ENCODE data around the gene MAD1L1. TPM values are rescaled to one million over a fixed set of nuclear protein-coding genes. Genes with fewer than 3 reads are reported as not detected.

The MAD1L1 gene
- total and polyA plus RNA-seq, 2 donors (not counting 3 experiments of a cell fraction or from before 2014, with no cell fraction given): 34.1 to 42.3 TPM

DNA sequence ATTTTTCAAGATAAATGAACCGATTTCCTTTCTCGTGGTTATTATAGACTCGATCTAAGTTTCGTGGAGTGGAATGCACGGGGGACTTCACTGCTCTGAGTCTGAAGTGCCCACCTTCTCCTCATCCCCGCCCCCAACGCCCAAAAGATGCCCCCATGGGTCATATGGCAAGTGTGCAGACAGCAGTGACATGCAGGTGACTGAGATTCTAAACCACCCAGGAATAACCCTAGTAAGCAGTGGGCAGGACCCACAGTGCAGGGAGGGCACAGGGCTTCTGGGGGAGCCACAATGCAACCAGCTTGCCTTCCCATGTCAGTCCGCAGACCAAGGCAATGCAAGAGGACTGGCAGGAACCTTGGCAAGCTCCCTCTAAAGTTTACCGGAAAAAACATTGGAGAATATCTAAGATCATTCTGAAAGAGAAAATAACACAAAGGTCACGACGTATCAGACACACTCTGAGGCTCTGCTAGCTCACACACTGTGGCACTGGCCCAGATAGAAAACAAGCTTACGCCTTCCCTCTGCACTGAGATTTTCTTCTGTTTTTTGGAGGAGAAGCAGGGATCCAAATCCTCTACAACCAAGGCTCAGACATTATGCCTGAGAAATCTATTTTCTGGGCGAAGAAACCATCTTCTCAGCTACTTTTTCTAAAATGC lies 239.6 kb downstream of the MAD1L1 start:
- Histone ChIP-seq H3K4me3 (replicated peaks in 1 of 3; ENCODE audit: insufficient read depth in 1 of 3, low read depth in 1 of 3, low read length in 3 of 3) (no peak overlapping the region), H3K27me3 (ENCODE audit: control insufficient read depth in 2 of 2, insufficient read depth in 2 of 2, low read length in 2 of 2) (no peaks in the 10 kb centered on the region), H2AFZ (ENCODE audit: low read depth, low read length) (no peak overlapping the region), H3K9me1 (replicated peaks; ENCODE audit: control insufficient read depth, extremely low read depth, insufficient read depth, low read length) (no peaks in the 10 kb centered on the region), H4K20me1 (replicated peaks; ENCODE audit: control insufficient read depth, extremely low read depth, insufficient read depth, low read length) (no peaks in the 10 kb centered on the region), H3K36me3 (ENCODE audit: control insufficient read depth in 2 of 2, extremely low read depth in 1 of 2, insufficient read depth in 2 of 2, low read length in 2 of 2) (no peaks in the 10 kb centered on the region), H3K9me3 (replicated peaks; ENCODE audit: control insufficient read depth, insufficient read depth, low read length) (no peaks in the 10 kb centered on the region), H3K27ac (ENCODE audit: insufficient read depth, low read depth, low read length) (no peak overlapping the region), H3K4me2 (ENCODE audit: insufficient read depth, low read length) (no peak overlapping the region), H3K4me1 (ENCODE audit: control insufficient read depth, extremely low read depth, insufficient read depth, low read length) (no peaks in the 10 kb centered on the region), H3K9ac (replicated peaks; ENCODE audit: extremely low read depth, insufficient read depth, low read length) (no peak overlapping the region), H3K79me2 (ENCODE audit: control insufficient read depth, insufficient read depth, low read length) (no peaks in the 10 kb centered on the region)
- POLR2A ChIA-PET: no interaction called here
- CTCF ChIA-PET: no interaction called here
- DNase-seq (ENCODE audit: low read depth, low spot score) (no peak), FAIRE-seq (no peak)
- dilution Hi-C loops (cut with MboI; ENCODE audit: extremely low pct_ligation_motif_present, low sequenced_read_pairs) (no loop called here), intact Hi-C loops (cut with micrococcal nuclease) (no loop called here)
- BruUV-seq (replicated peaks): no TSS peak
- no peak for TF ChIP-seq JUN (IDR thresholded peaks at IDR 0.05; ENCODE audit: borderline replicate concordance, insufficient read depth, insufficient read length, low read depth)
- TF ChIP-seq FOS (IDR thresholded peaks at IDR 0.05; ENCODE audit: borderline replicate concordance, insufficient read depth, low read length): no peak
- TF ChIP-seq MYC (IDR thresholded peaks at IDR 0.05; ENCODE audit: low read depth, low read length): no peak
- TF ChIP-seq, protein P1, sequence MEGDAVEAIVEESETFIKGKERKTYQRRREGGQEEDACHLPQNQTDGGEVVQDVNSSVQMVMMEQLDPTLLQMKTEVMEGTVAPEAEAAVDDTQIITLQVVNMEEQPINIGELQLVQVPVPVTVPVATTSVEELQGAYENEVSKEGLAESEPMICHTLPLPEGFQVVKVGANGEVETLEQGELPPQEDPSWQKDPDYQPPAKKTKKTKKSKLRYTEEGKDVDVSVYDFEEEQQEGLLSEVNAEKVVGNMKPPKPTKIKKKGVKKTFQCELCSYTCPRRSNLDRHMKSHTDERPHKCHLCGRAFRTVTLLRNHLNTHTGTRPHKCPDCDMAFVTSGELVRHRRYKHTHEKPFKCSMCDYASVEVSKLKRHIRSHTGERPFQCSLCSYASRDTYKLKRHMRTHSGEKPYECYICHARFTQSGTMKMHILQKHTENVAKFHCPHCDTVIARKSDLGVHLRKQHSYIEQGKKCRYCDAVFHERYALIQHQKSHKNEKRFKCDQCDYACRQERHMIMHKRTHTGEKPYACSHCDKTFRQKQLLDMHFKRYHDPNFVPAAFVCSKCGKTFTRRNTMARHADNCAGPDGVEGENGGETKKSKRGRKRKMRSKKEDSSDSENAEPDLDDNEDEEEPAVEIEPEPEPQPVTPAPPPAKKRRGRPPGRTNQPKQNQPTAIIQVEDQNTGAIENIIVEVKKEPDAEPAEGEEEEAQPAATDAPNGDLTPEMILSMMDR (IDR thresholded peaks at IDR 0.05; ENCODE audit: extremely low read depth in 1 of 2, insufficient read depth in 1 of 2, low read depth in 1 of 2, low read length in 2 of 2): no peak
- TF ChIP-seq EZH2 (IDR thresholded peaks at IDR 0.05; ENCODE audit: borderline replicate concordance, low read depth, low read length, severe bottlenecking): no peak
- no peak for TF ChIP-seq POLR2A (IDR thresholded peaks at IDR 0.05; ENCODE audit: low read depth, low read length)

GRCh38 chr7:1992554-1992953 lies 240.2 kb downstream of the MAD1L1 start:
- Histone ChIP-seq H2AFZ (ENCODE audit: low read depth, low read length) (no peak overlapping the region), H3K27me3 (ENCODE audit: control insufficient read depth in 2 of 2, insufficient read depth in 2 of 2, low read length in 2 of 2) (no peaks in the 10 kb centered on the region), H3K9me1 (replicated peaks; ENCODE audit: control insufficient read depth, extremely low read depth, insufficient read depth, low read length) (no peaks in the 10 kb centered on the region), H3K79me2 (ENCODE audit: control insufficient read depth, insufficient read depth, low read length) (no peaks in the 10 kb centered on the region), H3K4me3 (replicated peaks in 1 of 3; ENCODE audit: insufficient read depth in 1 of 3, low read depth in 1 of 3, low read length in 3 of 3) (no peak overlapping the region), H3K4me1 (ENCODE audit: control insufficient read depth, extremely low read depth, insufficient read depth, low read length) (no peaks in the 10 kb centered on the region), H3K36me3 (ENCODE audit: control insufficient read depth in 2 of 2, extremely low read depth in 1 of 2, insufficient read depth in 2 of 2, low read length in 2 of 2) (no peaks in the 10 kb centered on the region), H3K4me2 (ENCODE audit: insufficient read depth, low read length) (no peak overlapping the region), H3K9ac (replicated peaks; ENCODE audit: extremely low read depth, insufficient read depth, low read length) (no peak overlapping the region), H3K9me3 (replicated peaks; ENCODE audit: control insufficient read depth, insufficient read depth, low read length) (no peaks in the 10 kb centered on the region), H3K27ac (ENCODE audit: insufficient read depth, low read depth, low read length) (no peak overlapping the region), H4K20me1 (replicated peaks; ENCODE audit: control insufficient read depth, extremely low read depth, insufficient read depth, low read length) (no peaks in the 10 kb centered on the region)
- no peak for FAIRE-seq
- ChIA-PET CTCF (no interaction called here), POLR2A (no interaction called here)
- no TSS peak for BruUV-seq (replicated peaks)
- dilution Hi-C loops (cut with MboI; ENCODE audit: extremely low pct_ligation_motif_present, low sequenced_read_pairs) (no loop called here), intact Hi-C loops (cut with micrococcal nuclease) (no loop called here)
- DNase-seq (ENCODE audit: low read depth, low spot score): no peak
- TF ChIP-seq POLR2A (IDR thresholded peaks at IDR 0.05; ENCODE audit: low read depth, low read length) (no peak), POLR2AphosphoS5 (IDR thresholded peaks at IDR 0.05; ENCODE audit: insufficient read depth, low read depth, low read length) (no peak), GATA2 (IDR thresholded peaks at IDR 0.05; ENCODE audit: insufficient read depth, insufficient read length, low read depth, low read length) (no peak), MYC (IDR thresholded peaks at IDR 0.05; ENCODE audit: low read depth, low read length) (no peak), FOS (IDR thresholded peaks at IDR 0.05; ENCODE audit: borderline replicate concordance, insufficient read depth, low read length) (no peak), JUN (IDR thresholded peaks at IDR 0.05; ENCODE audit: borderline replicate concordance, insufficient read depth, insufficient read length, low read depth) (no peak), EZH2 (IDR thresholded peaks at IDR 0.05; ENCODE audit: borderline replicate concordance, low read depth, low read length, severe bottlenecking) (no peak)
- TF ChIP-seq, protein P1 (IDR thresholded peaks at IDR 0.05; ENCODE audit: extremely low read depth in 1 of 2, insufficient read depth in 1 of 2, low read depth in 1 of 2, low read length in 2 of 2): no peak
